ENCODE results near the gene SDSL.

GRCh38 chr12:113462117-113462774 is 40.1 kb downstream of the SDSL start:
- no peak for TF ChIP-seq POLR2AphosphoS5 (IDR thresholded peaks at IDR 0.05; ENCODE audit: low read depth, low read length)
- TF ChIP-seq REST (IDR thresholded peaks at IDR 0.05; ENCODE audit: insufficient read depth in 1 of 2, low read depth in 2 of 2, low read length in 2 of 2), result no peak
- no peak for TF ChIP-seq TAF1 (IDR thresholded peaks at IDR 0.05; ENCODE audit: borderline replicate concordance, insufficient read depth, low read length)
